Esophagus muscularis mucosa (tissue), 4 donors: Measurements from ENCODE around the gene XIRP2.

ENCODE experiments used
- EP300 ChIP-seq: sonication (generic); formaldehyde crosslinking; IDR thresholded peaks from one replicate; pipeline ENCODE4 v1.6.1; 2017; ENCODE audit warnings: antibody characterized with exemption
- POLR2A ChIP-seq: fragments of 450-650 bp; IDR thresholded peaks from one replicate; pipeline ENCODE4 v1.6.1; 2017; ENCODE audit warnings: antibody characterized with exemption, moderate library complexity, mild to moderate bottlenecking, low read depth
- TF ChIP-seq, protein P1 (sequence below), 3 experiments: fragments of 200-600 bp in 2 of 3; fragments of 450-650 bp in 1 of 3; sonication (generic) in 2 of 3; IDR thresholded peaks; one replicate each; pipeline ENCODE4 v1.5.1; 2017 to 2019; ENCODE audit warnings: antibody characterized with exemption in 3 of 3, mild to moderate bottlenecking in 2 of 3, moderate library complexity in 1 of 3

GRCh38 chr2:166841679-166842078 lies 46.6 kb upstream of the XIRP2 start:
- TF ChIP-seq, protein P1, sequence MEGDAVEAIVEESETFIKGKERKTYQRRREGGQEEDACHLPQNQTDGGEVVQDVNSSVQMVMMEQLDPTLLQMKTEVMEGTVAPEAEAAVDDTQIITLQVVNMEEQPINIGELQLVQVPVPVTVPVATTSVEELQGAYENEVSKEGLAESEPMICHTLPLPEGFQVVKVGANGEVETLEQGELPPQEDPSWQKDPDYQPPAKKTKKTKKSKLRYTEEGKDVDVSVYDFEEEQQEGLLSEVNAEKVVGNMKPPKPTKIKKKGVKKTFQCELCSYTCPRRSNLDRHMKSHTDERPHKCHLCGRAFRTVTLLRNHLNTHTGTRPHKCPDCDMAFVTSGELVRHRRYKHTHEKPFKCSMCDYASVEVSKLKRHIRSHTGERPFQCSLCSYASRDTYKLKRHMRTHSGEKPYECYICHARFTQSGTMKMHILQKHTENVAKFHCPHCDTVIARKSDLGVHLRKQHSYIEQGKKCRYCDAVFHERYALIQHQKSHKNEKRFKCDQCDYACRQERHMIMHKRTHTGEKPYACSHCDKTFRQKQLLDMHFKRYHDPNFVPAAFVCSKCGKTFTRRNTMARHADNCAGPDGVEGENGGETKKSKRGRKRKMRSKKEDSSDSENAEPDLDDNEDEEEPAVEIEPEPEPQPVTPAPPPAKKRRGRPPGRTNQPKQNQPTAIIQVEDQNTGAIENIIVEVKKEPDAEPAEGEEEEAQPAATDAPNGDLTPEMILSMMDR (IDR thresholded peaks at IDR 0.05), result no peak
- TF ChIP-seq POLR2A (no peak), EP300 (no peak)
